GM18870 (cell line): ENCODE measurements around the gene SPON2.

Source experiments
- ATAC-seq: cut with Tn5 transposase; IDR thresholded peaks from one replicate; pipeline ENCODE4 v1.9.1; 2021; ENCODE audit warnings: moderate library complexity; ENCODE audit not compliant: unreplicated experiment

The SPON2 gene

GRCh38 chr4:1195109-1195671 lies 22.8 kb upstream of the SPON2 start:
- no peak for ATAC-seq

GRCh38 chr4:1194010-1194900 lies 21.9 kb upstream of the SPON2 start:
- no peak for ATAC-seq

GRCh38 chr4:1193206-1194009 lies 21.0 kb upstream of the SPON2 start:
- ATAC-seq, result no peak

- no peak for ATAC-seq
Observed at GRCh38 chr4:1192493-1193205, 20.3 kb upstream of the SPON2 start.

- no peak for ATAC-seq
Observed at GRCh38 chr4:1192091-1192492, 19.7 kb upstream of the SPON2 start.

GRCh38 chr4:1191621-1192020 lies 19.2 kb upstream of the SPON2 start:
- ATAC-seq, result no peak

- ATAC-seq, result no peak
Observed at GRCh38 chr4:1187182-1187581, 14.8 kb upstream of the SPON2 start.

GRCh38 chr4:1183985-1184773 lies 11.8 kb upstream of the SPON2 start:
- ATAC-seq, result no peak

GRCh38 chr4:1182313-1182712 lies 9.9 kb upstream of the SPON2 start:
- ATAC-seq, result no peak

- no peak for ATAC-seq
Observed at GRCh38 chr4:1180663-1181062, 8.3 kb upstream of the SPON2 start.

- no peak for ATAC-seq
Observed at GRCh38 chr4:1179976-1180375, 7.6 kb upstream of the SPON2 start.

GRCh38 chr4:1179089-1179441 lies 6.7 kb upstream of the SPON2 start:
- ATAC-seq, result no peak

- ATAC-seq, result no peak
Observed at GRCh38 chr4:1178300-1179088, 6.1 kb upstream of the SPON2 start.

- ATAC-seq, result no peak
Observed at GRCh38 chr4:1177274-1178141, 5.1 kb upstream of the SPON2 start.

- ATAC-seq, result no peak
Observed at GRCh38 chr4:1176398-1177273, 4.3 kb upstream of the SPON2 start.

- ATAC-seq, result no peak
Observed at GRCh38 chr4:1175635-1176229, 3.3 kb upstream of the SPON2 start.

GRCh38 chr4:1174941-1175634 lies 2.7 kb upstream of the SPON2 start:
- no peak for ATAC-seq
